ENCODE measurements around the gene ZDHHC9. TPM values are rescaled to one million over a fixed set of nuclear protein-coding genes. Genes with fewer than 3 reads are reported as not detected.

Gene ZDHHC9
- total RNA-seq, 1 donor from 2014 or later: 43.0 TPM

DNA sequence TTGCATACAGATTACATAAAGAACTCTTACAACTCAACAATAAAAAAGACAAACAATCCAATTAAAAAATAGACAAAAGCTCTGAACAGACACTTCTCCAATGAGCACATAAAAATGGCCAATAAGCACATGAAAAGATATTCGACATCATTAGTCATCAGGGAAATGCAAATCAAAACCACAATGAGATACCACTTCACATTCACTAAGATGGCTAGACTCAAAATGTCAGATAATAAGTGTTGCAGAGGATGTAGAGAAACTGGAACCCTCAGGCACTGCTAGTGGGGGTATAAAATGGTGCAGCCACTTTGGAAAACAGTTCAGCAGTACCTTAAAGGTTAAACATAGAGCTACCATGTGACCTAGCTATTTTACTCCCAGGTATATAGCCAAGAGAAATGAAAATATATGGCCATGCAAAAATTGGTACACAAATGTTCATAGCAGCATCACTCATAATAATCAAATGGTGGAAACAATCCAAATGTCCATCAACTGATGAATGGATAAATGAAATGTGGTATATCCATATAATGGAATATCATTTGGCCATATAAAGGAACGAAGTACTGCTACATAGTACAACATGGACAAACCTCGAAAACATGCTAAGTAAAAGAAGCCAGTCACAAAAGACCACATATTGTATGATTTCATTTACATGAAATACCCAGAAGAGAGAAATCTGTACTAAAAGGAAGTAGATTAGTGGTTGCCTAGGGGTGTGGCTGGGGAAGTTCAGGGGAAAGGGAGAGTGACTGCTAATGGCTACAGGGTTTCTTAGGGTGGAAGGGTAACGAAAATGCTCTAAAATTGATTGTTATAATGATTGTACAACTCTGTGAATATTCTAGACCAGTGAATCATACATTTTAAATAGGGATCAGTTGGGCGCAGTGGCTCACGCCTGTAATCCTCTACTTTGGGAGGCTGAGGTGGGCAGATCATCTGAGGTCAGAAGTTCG is 34.6 kb downstream of the ZDHHC9 start:
- no peak overlapping the region for H3K27ac ChIP-seq
- intact Hi-C loops (cut with DNase I): no loop called here
- no peak for DNase-seq (ENCODE audit: low spot score in 2 of 2)

GRCh38 chrX:129808158-129808828 is 35.4 kb downstream of the ZDHHC9 start:
- H3K27ac ChIP-seq: no peak overlapping the region
- no peak overlapping the region for H3K4me3 ChIP-seq
- peaks cover 4 to 16% of the 10 kb centered on the region in 2 donors for H3K36me3 ChIP-seq
- DNase-seq (ENCODE audit: low spot score in 2 of 2): no peak
- no peaks in the 10 kb centered on the region for H3K9me3 ChIP-seq
- H3K27me3 ChIP-seq: no peaks in the 10 kb centered on the region
- no peaks in the 10 kb centered on the region for H3K4me1 ChIP-seq
- TF ChIP-seq, protein P1, sequence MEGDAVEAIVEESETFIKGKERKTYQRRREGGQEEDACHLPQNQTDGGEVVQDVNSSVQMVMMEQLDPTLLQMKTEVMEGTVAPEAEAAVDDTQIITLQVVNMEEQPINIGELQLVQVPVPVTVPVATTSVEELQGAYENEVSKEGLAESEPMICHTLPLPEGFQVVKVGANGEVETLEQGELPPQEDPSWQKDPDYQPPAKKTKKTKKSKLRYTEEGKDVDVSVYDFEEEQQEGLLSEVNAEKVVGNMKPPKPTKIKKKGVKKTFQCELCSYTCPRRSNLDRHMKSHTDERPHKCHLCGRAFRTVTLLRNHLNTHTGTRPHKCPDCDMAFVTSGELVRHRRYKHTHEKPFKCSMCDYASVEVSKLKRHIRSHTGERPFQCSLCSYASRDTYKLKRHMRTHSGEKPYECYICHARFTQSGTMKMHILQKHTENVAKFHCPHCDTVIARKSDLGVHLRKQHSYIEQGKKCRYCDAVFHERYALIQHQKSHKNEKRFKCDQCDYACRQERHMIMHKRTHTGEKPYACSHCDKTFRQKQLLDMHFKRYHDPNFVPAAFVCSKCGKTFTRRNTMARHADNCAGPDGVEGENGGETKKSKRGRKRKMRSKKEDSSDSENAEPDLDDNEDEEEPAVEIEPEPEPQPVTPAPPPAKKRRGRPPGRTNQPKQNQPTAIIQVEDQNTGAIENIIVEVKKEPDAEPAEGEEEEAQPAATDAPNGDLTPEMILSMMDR (IDR thresholded peaks at IDR 0.05): no peak
- intact Hi-C loops (cut with DNase I): no loop called here

More for the DNA sequence above, 34.6 kb downstream of the ZDHHC9 start:
- TF ChIP-seq, protein P1 (IDR thresholded peaks at IDR 0.05): no peak
- Histone ChIP-seq H3K27me3 (no peaks in the 10 kb centered on the region), H3K36me3 (peaks cover 4 to 16% of the 10 kb centered on the region in 2 donors), H3K4me1 (no peaks in the 10 kb centered on the region), H3K9me3 (no peaks in the 10 kb centered on the region), H3K4me3 (no peak overlapping the region)

DNA sequence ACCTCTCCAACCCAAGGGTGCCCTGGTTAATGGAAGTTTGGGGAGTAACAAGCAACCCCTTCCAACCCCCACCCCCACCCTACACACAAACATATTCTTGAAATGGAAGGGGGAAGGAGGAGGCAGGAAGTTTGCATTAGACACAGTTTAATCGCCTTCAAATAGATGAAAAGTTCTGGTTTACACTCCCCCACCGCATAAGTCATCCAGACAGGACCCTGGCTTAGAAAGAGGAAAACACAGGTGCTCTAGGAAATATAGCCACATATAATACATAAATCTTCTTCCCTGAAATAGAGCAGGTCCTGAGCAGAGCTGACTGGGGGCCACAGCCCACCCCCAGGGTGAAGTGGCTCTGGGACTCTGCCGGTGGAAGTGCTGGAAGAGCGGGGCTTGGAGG is 38.9 kb downstream of the ZDHHC9 start:
- intact Hi-C loops (cut with DNase I): no loop called here
- Histone ChIP-seq H3K36me3 (peaks cover 4 to 13% of the 10 kb centered on the region in 2 donors), H3K4me3 (no peak overlapping the region), H3K27ac (no peak overlapping the region), H3K9me3 (no peaks in the 10 kb centered on the region), H3K4me1 (no peaks in the 10 kb centered on the region), H3K27me3 (no peaks in the 10 kb centered on the region)
- TF ChIP-seq, protein P1 (IDR thresholded peaks at IDR 0.05): no peak
- no peak for DNase-seq (ENCODE audit: low spot score in 2 of 2)

DNA sequence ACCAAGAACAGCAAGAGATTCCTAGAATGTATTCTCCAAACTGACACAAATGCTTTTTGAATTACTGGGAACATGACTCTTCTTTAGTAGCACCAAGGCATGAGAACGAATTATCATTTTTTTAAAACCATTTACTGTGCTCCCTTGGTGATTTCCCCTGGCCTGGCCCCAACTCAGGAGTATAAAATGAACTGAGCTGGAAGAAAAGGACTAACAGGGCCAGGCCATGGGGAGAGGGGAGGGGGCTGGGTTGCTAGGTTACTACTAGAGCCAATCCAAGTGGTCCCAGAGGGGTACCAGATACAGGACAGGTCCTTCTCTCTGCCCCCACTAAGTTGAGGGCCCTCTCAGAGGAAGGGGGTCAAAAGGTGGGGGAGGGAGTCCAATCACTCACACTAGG is 40.8 kb downstream of the ZDHHC9 start:
- H3K36me3 ChIP-seq: peaks cover 4 to 13% of the 10 kb centered on the region in 2 donors
- no peak overlapping the region for H3K4me3 ChIP-seq
- no peaks in the 10 kb centered on the region for H3K9me3 ChIP-seq
- no peak for DNase-seq (ENCODE audit: low spot score in 2 of 2)
- no peak overlapping the region for H3K27ac ChIP-seq
- no peaks in the 10 kb centered on the region for H3K4me1 ChIP-seq
- intact Hi-C loops (cut with DNase I): no loop called here
- TF ChIP-seq, protein P1 (IDR thresholded peaks at IDR 0.05): no peak
- no peaks in the 10 kb centered on the region for H3K27me3 ChIP-seq

- Histone ChIP-seq H3K27me3 (no peaks in the 10 kb centered on the region), H3K4me3 (no peak overlapping the region), H3K27ac (no peak overlapping the region), H3K9me3 (no peaks in the 10 kb centered on the region), H3K36me3 (peaks cover 1 to 3% of the 10 kb centered on the region in 2 donors), H3K4me1 (no peaks in the 10 kb centered on the region)
- DNase-seq (ENCODE audit: low spot score in 2 of 2): no peak
- intact Hi-C loops (cut with DNase I): no loop called here
- TF ChIP-seq, protein P1 (IDR thresholded peaks at IDR 0.05): no peak
Measured at GRCh38 chrX:129800186-129800585, 43.5 kb downstream of the ZDHHC9 start.
